ENCODE results near the gene SCYGR2. TPM values are rescaled to one million over a fixed set of nuclear protein-coding genes. Genes with fewer than 3 reads are reported as not detected.

Gene SCYGR2
- total RNA-seq, 1 donor from 2014 or later, result not detected

GRCh38 chr2:227632827-227633226 is 34.1 kb downstream of the SCYGR2 start:
- peaks cover 3% of the 10 kb centered on the region for H3K27me3 Mint-ChIP-seq (ENCODE audit: low read depth)
- H3K4me3 Mint-ChIP-seq (ENCODE audit: unreplicated experiment), result no peak overlapping the region
- no peaks in the 10 kb centered on the region for H3K9me3 Mint-ChIP-seq (ENCODE audit: low read depth)
- H3K4me1 Mint-ChIP-seq (ENCODE audit: low read depth), result no peaks in the 10 kb centered on the region
- no peak overlapping the region for H3K27ac Mint-ChIP-seq (ENCODE audit: unreplicated experiment)
- no peak for DNase-seq (ENCODE audit: low spot score)
- TF ChIP-seq, protein P1, sequence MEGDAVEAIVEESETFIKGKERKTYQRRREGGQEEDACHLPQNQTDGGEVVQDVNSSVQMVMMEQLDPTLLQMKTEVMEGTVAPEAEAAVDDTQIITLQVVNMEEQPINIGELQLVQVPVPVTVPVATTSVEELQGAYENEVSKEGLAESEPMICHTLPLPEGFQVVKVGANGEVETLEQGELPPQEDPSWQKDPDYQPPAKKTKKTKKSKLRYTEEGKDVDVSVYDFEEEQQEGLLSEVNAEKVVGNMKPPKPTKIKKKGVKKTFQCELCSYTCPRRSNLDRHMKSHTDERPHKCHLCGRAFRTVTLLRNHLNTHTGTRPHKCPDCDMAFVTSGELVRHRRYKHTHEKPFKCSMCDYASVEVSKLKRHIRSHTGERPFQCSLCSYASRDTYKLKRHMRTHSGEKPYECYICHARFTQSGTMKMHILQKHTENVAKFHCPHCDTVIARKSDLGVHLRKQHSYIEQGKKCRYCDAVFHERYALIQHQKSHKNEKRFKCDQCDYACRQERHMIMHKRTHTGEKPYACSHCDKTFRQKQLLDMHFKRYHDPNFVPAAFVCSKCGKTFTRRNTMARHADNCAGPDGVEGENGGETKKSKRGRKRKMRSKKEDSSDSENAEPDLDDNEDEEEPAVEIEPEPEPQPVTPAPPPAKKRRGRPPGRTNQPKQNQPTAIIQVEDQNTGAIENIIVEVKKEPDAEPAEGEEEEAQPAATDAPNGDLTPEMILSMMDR (IDR thresholded peaks at IDR 0.05), result no peak
- H3K36me3 Mint-ChIP-seq (ENCODE audit: low read depth), result no peaks in the 10 kb centered on the region

DNA sequence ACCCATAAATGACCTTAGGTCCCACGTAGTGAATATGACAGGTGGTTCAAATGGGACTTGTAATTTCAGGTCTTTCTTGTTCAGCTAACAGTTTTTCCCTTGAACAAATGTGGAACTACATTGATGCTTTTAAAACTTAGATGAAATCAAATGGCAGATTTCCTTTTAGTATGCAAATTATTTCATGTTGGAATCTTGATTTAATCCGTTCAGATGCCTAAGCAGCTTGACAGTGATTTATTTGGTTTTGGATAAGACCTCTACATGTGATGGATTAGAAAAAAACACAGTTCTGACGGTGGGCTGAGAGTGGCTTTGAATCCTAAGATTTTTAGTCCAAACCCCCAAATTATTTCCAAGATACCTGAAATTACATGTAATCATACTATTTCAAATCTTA is 35.5 kb downstream of the SCYGR2 start:
- no peak overlapping the region for H3K27ac Mint-ChIP-seq (ENCODE audit: unreplicated experiment)
- H3K27me3 Mint-ChIP-seq (ENCODE audit: low read depth), result peaks cover 4% of the 10 kb centered on the region
- H3K4me3 Mint-ChIP-seq (ENCODE audit: unreplicated experiment), result no peak overlapping the region
- no peaks in the 10 kb centered on the region for H3K4me1 Mint-ChIP-seq (ENCODE audit: low read depth)
- no peak for DNase-seq (ENCODE audit: low spot score)
- TF ChIP-seq, protein P1 (IDR thresholded peaks at IDR 0.05), result no peak
- H3K36me3 Mint-ChIP-seq (ENCODE audit: low read depth), result peaks cover 1% of the 10 kb centered on the region
- H3K9me3 Mint-ChIP-seq (ENCODE audit: low read depth), result no peaks in the 10 kb centered on the region

- H3K27ac Mint-ChIP-seq (ENCODE audit: unreplicated experiment), result no peak overlapping the region
- peaks cover 1% of the 10 kb centered on the region for H3K36me3 Mint-ChIP-seq (ENCODE audit: low read depth)
- DNase-seq (ENCODE audit: low spot score), result no peak
- H3K9me3 Mint-ChIP-seq (ENCODE audit: low read depth), result no peaks in the 10 kb centered on the region
- no peak overlapping the region for H3K4me3 Mint-ChIP-seq (ENCODE audit: unreplicated experiment)
- no peaks in the 10 kb centered on the region for H3K4me1 Mint-ChIP-seq (ENCODE audit: low read depth)
- TF ChIP-seq, protein P1 (IDR thresholded peaks at IDR 0.05), result no peak
- H3K27me3 Mint-ChIP-seq (ENCODE audit: low read depth), result peaks cover 6% of the 10 kb centered on the region
These were observed 44.0 kb downstream of the SCYGR2 start for GRCh38 chr2:227642656-227643055.

GRCh38 chr2:227643990-227644551 is 45.4 kb downstream of the SCYGR2 start:
- Mint-ChIP-seq H3K36me3 (ENCODE audit: low read depth) (no peaks in the 10 kb centered on the region), H3K4me1 (ENCODE audit: low read depth) (no peaks in the 10 kb centered on the region), H3K27me3 (ENCODE audit: low read depth) (peaks cover 5% of the 10 kb centered on the region), H3K4me3 (ENCODE audit: unreplicated experiment) (no peak overlapping the region), H3K27ac (ENCODE audit: unreplicated experiment) (no peak overlapping the region), H3K9me3 (ENCODE audit: low read depth) (peaks cover under 1% of the 10 kb centered on the region)
- TF ChIP-seq, protein P1 (IDR thresholded peaks at IDR 0.05), result no peak
- no peak for DNase-seq (ENCODE audit: low spot score)

Other genes with a start within 250 kb of the SCYGR2 start
- not detected in 3 replicates for gene TM4SF20, start 219.6 kb upstream of the SCYGR2 start, total RNA-seq
- gene SCYGR1, start 210.9 kb upstream of the SCYGR2 start, total RNA-seq, result not detected in 3 replicates
- gene AGFG1, start 126.7 kb upstream of the SCYGR2 start, total RNA-seq, result 49.3 to 49.5 TPM (median 49.3 TPM) in 3 replicates
- not detected in 3 replicates for gene SCYGR3, start 15.9 kb downstream of the SCYGR2 start, total RNA-seq
- gene SCYGR4, start 18.6 kb downstream of the SCYGR2 start, total RNA-seq, result not detected in 3 replicates
- not detected in 3 replicates for gene SCYGR5, start 67.9 kb downstream of the SCYGR2 start, total RNA-seq
- gene SLC19A3, start 119.1 kb downstream of the SCYGR2 start, total RNA-seq, result 0.52 to 0.56 TPM in 2 of 3 replicates, not detected in the other
- not detected in 3 replicates for gene SCYGR6, start 125.9 kb downstream of the SCYGR2 start, total RNA-seq
- gene SCYGR7, start 129.4 kb downstream of the SCYGR2 start, total RNA-seq, result not detected in 3 replicates
- gene SCYGR8, start 147.0 kb downstream of the SCYGR2 start, total RNA-seq, result not detected in 3 replicates
- 0.45 to 1.9 TPM (median 0.79 TPM) in 3 replicates for gene CCL20, start 214.9 kb downstream of the SCYGR2 start, total RNA-seq

Data from chondrocyte (in vitro differentiated cells).